ENCODE measurements around the gene ADGRD1. TPM values are rescaled to one million over a fixed set of nuclear protein-coding genes. Genes with fewer than 3 reads are reported as not detected.
A peak's percentile ranks its signal among the peaks of the same experiment; 100 is the strongest.

The ADGRD1 gene
- total RNA-seq, 4 donors from 2014 or later = 28.2 to 52.4 (median 41.8) TPM

- H3K36me3 ChIP-seq = peaks cover 0 to 3% (median 0%) of the 10 kb centered on the region in 4 donors
- no peak overlapping the region for H3K4me3 ChIP-seq
- H3K27me3 ChIP-seq = no peaks in the 10 kb centered on the region
- H3K27ac ChIP-seq (replicated peaks in 1 of 4) = peak overlapping the region; percentile 74 to 82 (median 78)
- H3K9me3 ChIP-seq = no peaks in the 10 kb centered on the region
- DNase-seq (ENCODE audit: extremely low spot score) = no peak
- peaks cover 13 to 52% (median 52%) of the 10 kb centered on the region in 4 donors for H3K4me1 ChIP-seq
- TF ChIP-seq EP300 (IDR thresholded peaks at IDR 0.05) (no peak), POLR2AphosphoS5 (IDR thresholded peaks at IDR 0.05) (no peak), POLR2A (IDR thresholded peaks at IDR 0.05; ENCODE audit: low read depth) (no peak)
- intact Hi-C loops (cut with DNase I) = no loop called here
- WGBS = 81% methylated on average over 13 of the region's 13 CpGs
Measured at GRCh38 chr12:130951636-130952035, 2.1 kb upstream of the ADGRD1 start.

DNA sequence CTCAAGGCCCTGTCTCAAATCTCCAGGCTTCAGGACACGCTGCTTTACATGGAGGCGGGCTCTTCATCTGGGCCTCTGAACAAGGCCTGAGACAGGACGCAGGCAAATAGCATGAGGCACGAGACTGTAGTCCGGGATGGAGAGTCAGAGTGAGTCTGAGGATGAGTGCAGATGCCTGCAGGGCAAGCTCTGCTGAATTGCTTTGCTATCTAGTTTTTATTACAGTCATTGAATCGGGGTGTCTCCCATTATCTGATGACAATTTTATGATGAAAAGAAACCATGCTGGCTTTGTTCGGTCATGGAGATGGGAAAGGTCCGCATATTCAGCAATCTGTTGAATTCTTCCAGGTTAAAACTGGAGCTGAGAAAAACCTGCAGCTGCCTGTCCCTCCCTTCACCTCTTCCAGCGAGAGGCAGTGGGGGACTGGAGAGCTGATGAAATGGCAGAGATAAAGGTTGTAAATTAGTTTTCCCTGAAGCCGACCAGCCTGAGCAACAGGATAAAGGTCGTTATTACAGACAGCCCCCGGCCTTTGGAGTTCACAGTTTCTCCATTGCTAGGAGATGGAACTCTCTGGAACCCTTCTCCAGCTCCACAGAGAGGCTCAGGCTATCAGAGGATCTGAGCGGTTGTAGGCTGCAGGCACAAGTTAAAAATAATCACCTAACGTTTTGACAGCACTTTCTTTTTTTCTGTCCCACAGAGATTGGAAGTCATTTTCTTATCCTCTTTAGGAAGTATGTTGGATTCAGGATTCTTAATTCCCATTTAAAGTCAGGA, 1.3 kb upstream of the ADGRD1 start:
- no peak for TF ChIP-seq POLR2A (IDR thresholded peaks at IDR 0.05; ENCODE audit: low read depth)
- TF ChIP-seq POLR2AphosphoS5 (IDR thresholded peaks at IDR 0.05) = no peak
- TF ChIP-seq EP300 (IDR thresholded peaks at IDR 0.05) = no peak
- no peak for TF ChIP-seq CTCF (IDR thresholded peaks at IDR 0.05)
- Histone ChIP-seq H3K36me3 (peaks cover 0 to 4% (median 0%) of the 10 kb centered on the region in 4 donors), H3K4me1 (peaks cover 14 to 51% (median 45%) of the 10 kb centered on the region in 4 donors), H3K27me3 (no peaks in the 10 kb centered on the region), H3K27ac (replicated peaks in 1 of 4) (peak overlapping the region; percentile 74 to 82 (median 78)), H3K9me3 (no peaks in the 10 kb centered on the region), H3K4me3 (peak overlapping the region in 1 of 4 donors; percentile 55)
- intact Hi-C loops (cut with DNase I) = no loop called here
- WGBS = 56% methylated on average over 14 of the region's 14 CpGs
- DNase-seq (ENCODE audit: extremely low spot score) = no peak

GRCh38 chr12:130954544-130954831, 781 bp downstream of the ADGRD1 start:
- WGBS = 44% methylated on average over 9 of the region's 9 CpGs
- intact Hi-C loops (cut with DNase I) = no loop called here

DNA sequence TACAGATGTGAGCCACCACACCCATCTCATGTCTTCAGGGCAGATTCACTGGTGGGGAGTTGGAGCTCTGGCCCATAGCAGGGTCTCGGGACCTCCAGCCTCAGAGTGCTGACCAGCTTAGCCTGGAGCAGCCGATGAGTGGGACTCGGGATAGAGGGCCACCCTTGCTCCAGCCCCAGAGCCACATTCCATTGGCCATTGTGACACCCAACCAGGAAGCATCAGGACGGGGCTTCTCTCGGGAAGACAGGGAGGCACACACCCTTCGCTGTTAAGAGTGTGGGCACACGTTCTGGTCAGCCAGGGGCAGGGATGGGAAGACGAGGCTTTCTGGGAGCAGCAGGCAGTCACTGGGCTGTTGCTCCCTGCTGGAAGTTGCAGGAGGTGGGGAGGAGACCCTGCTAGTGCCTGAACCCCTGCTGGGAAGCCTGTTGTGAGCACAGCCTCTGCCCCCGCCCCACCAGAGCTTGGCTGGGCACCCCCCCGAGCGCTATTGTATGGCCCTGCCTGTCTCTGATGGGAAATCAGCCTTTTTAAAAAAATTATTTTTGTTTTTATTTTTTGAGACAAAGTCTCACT, 1.6 kb downstream of the ADGRD1 start:
- 67% methylated on average over 4 of the region's 11 CpGs for WGBS
- Histone ChIP-seq H3K4me1 (peaks cover 21 to 75% (median 59%) of the 10 kb centered on the region in 4 donors), H3K36me3 (peaks cover 0 to 10% (median 1%) of the 10 kb centered on the region in 4 donors), H3K9me3 (no peaks in the 10 kb centered on the region), H3K4me3 (peak overlapping the region; percentile 55 to 72 (median 58)), H3K27ac (replicated peaks in 1 of 4) (peak overlapping the region; percentile 74 to 82 (median 78)), H3K27me3 (no peaks in the 10 kb centered on the region)
- TF ChIP-seq POLR2AphosphoS5 (IDR thresholded peaks at IDR 0.05) (peak; percentile 51 to 62), EP300 (IDR thresholded peaks at IDR 0.05) (no peak), POLR2A (IDR thresholded peaks at IDR 0.05; ENCODE audit: low read depth) (peak; percentile 31), CTCF (IDR thresholded peaks at IDR 0.05) (no peak)
- intact Hi-C loops (cut with DNase I) = no loop called here
- DNase-seq (ENCODE audit: extremely low spot score) = peak; percentile 91

More at GRCh38 chr12:130954544-130954831, 781 bp downstream of the ADGRD1 start:
- Histone ChIP-seq H3K27me3 (no peaks in the 10 kb centered on the region), H3K27ac (replicated peaks in 1 of 4) (peak overlapping the region; percentile 74 to 82 (median 78)), H3K9me3 (no peaks in the 10 kb centered on the region), H3K4me1 (peaks cover 17 to 68% (median 53%) of the 10 kb centered on the region in 4 donors), H3K36me3 (peaks cover 0 to 10% (median 1%) of the 10 kb centered on the region in 4 donors), H3K4me3 (peak overlapping the region; percentile 55 to 72 (median 58))
- DNase-seq (ENCODE audit: extremely low spot score) = no peak
- peak in 1 of 2 donors; percentile 9 for TF ChIP-seq POLR2AphosphoS5 (IDR thresholded peaks at IDR 0.05)
- no peak for TF ChIP-seq CTCF (IDR thresholded peaks at IDR 0.05)

- no peak for TF ChIP-seq EP300 (IDR thresholded peaks at IDR 0.05)
- TF ChIP-seq POLR2A (IDR thresholded peaks at IDR 0.05; ENCODE audit: low read depth) = no peak
- TF ChIP-seq CTCF (IDR thresholded peaks at IDR 0.05) = no peak
- TF ChIP-seq POLR2AphosphoS5 (IDR thresholded peaks at IDR 0.05) = no peak
- intact Hi-C loops (cut with DNase I) = no loop called here
- Histone ChIP-seq H3K27me3 (no peaks in the 10 kb centered on the region), H3K27ac (replicated peaks in 1 of 4) (peak overlapping the region; percentile 74 to 82 (median 78)), H3K4me3 (peak overlapping the region; percentile 55 to 72 (median 58)), H3K36me3 (peaks cover 0 to 10% (median 1%) of the 10 kb centered on the region in 4 donors), H3K4me1 (peaks cover 26 to 78% (median 63%) of the 10 kb centered on the region in 4 donors), H3K9me3 (no peaks in the 10 kb centered on the region)
- 84% methylated on average over 10 of the region's 11 CpGs for WGBS
- DNase-seq (ENCODE audit: extremely low spot score) = peak; percentile 34
Measured at GRCh38 chr12:130956009-130956408, 2.3 kb downstream of the ADGRD1 start.

Measured in esophagus muscularis mucosa (tissue), 4 donors.